CD14-positive monocyte (primary cell): ENCODE data around the gene SPAG9. TPM values are rescaled to one million over a fixed set of nuclear protein-coding genes. Genes with fewer than 3 reads are reported as not detected.

Experiments used
- DNase-seq, 3 donors: peaks; one replicate each; pipeline ENCODE4 v3.0.0-alpha.2; 2011 to 2022
- H2AFZ ChIP-seq: 2 replicates; pipeline ENCODE4 v1.6.0; 2012; ENCODE audit warnings: mild to moderate bottlenecking, low read depth, low read length, inconsistent platforms; ENCODE audit not compliant: insufficient read depth, poor library complexity, severe bottlenecking
- H3K27ac ChIP-seq, 2 donors: 1 replicate in 1 of 2; 2 replicates in 1 of 2; pipeline ENCODE4 v1.5.1; 2012 to 2013; ENCODE audit warnings: low read length in 2 of 2, control low read depth in 1 of 2, inconsistent platforms in 1 of 2, low read depth in 1 of 2, mild to moderate bottlenecking in 1 of 2
- H3K27me3 ChIP-seq, 2 donors: one replicate each; pipeline versions ENCODE4 v1.6.0 to v1.6.1; 2011 to 2013; ENCODE audit warnings: low read length in 2 of 2; ENCODE audit not compliant: control insufficient read depth in 2 of 2, insufficient read depth in 2 of 2
- H3K36me3 ChIP-seq, 2 donors: replicated peaks in 1 of 2; 1 replicate in 1 of 2; 2 replicates in 1 of 2; pipeline versions ENCODE4 v1.5.1 to v1.6.1; 2012 to 2013; ENCODE audit warnings: low read length in 2 of 2, control low read depth in 1 of 2, inconsistent platforms in 1 of 2, mild to moderate bottlenecking in 1 of 2; ENCODE audit not compliant: insufficient read depth in 2 of 2, control insufficient read depth in 1 of 2
- H3K4me1 ChIP-seq, 2 donors: 1 replicate in 1 of 2; 2 replicates in 1 of 2; pipeline versions ENCODE4 v1.5.1 to v1.6.1; 2012 to 2013; ENCODE audit warnings: low read length in 2 of 2, control low read depth in 1 of 2, inconsistent platforms in 1 of 2, mild to moderate bottlenecking in 1 of 2, moderate library complexity in 1 of 2; ENCODE audit not compliant: insufficient read depth in 2 of 2, control insufficient read depth in 1 of 2
- H3K4me2 ChIP-seq: replicated peaks from 2 replicates; pipeline ENCODE3; 2012; ENCODE audit warnings: low read length, moderate library complexity, mild to moderate bottlenecking; ENCODE audit not compliant: poor library complexity, severe bottlenecking; ENCODE audit errors: extremely low read depth
- H3K4me3 ChIP-seq, 3 experiments: fragments of 200-600 bp in 1 of 3; sonication (generic) in 1 of 3; replicated peaks in 1 of 3; 1 replicate in 2 of 3; 2 replicates in 1 of 3; pipeline ENCODE4 v1.5.1; 2011 to 2013; ENCODE audit warnings: low read length in 3 of 3, mild to moderate bottlenecking in 3 of 3, control low read depth in 2 of 3, low read depth in 2 of 3, inconsistent platforms in 1 of 3, moderate library complexity in 1 of 3
- H3K79me2 ChIP-seq: 2 replicates; pipeline ENCODE4 v1.6.0; 2012; ENCODE audit warnings: mild to moderate bottlenecking, control low read depth, inconsistent platforms, low read length, moderate library complexity; ENCODE audit not compliant: insufficient read depth
- H3K9ac ChIP-seq: 2 replicates; pipeline ENCODE4 v1.6.0; 2017; ENCODE audit warnings: low read length, mild to moderate bottlenecking; ENCODE audit not compliant: insufficient read depth, poor library complexity, severe bottlenecking
- H3K9me3 ChIP-seq, 2 donors: replicated peaks in 1 of 2; 1 replicate in 1 of 2; 2 replicates in 1 of 2; pipeline versions ENCODE4 v1.5.1 to v1.6.1; 2012 to 2013; ENCODE audit warnings: low read length in 2 of 2, control low read depth in 1 of 2; ENCODE audit not compliant: control insufficient read depth in 1 of 2, insufficient read depth in 1 of 2
- H4K20me1 ChIP-seq: 2 replicates; pipeline ENCODE4 v1.6.0; 2012; ENCODE audit warnings: mild to moderate bottlenecking, low read length, control low read depth, moderate library complexity; ENCODE audit not compliant: insufficient read depth
- H3K27ac Mint-ChIP-seq, 7 donors: one replicate each; pipeline ENCODE4 v1.8.0; 2020; ENCODE audit warnings: mild to moderate bottlenecking in 7 of 7, mixed read lengths in 7 of 7, moderate library complexity in 6 of 7, inconsistent platforms in 2 of 7
- H3K27me3 Mint-ChIP-seq, 3 donors: one replicate each; pipeline ENCODE4 v1.8.0; 2021 to 2022; ENCODE audit warnings: low read depth in 3 of 3, mild to moderate bottlenecking in 3 of 3, mixed read lengths in 3 of 3, moderate library complexity in 3 of 3, inconsistent platforms in 1 of 3
- H3K36me3 Mint-ChIP-seq, 2 donors: one replicate each; pipeline ENCODE4 v1.8.0; 2020; ENCODE audit warnings: mixed read lengths in 2 of 2, inconsistent platforms in 1 of 2, mild to moderate bottlenecking in 1 of 2
- H3K4me1 Mint-ChIP-seq: one replicate; pipeline ENCODE4 v1.8.0; 2020; ENCODE audit warnings: mild to moderate bottlenecking, mixed read lengths
- H3K4me3 Mint-ChIP-seq, 2 donors: one replicate each; pipeline ENCODE4 v1.8.0; 2020; ENCODE audit warnings: mild to moderate bottlenecking in 2 of 2, mixed read lengths in 2 of 2, moderate library complexity in 1 of 2
- H3K9me3 Mint-ChIP-seq, 7 donors: one replicate each; pipeline ENCODE4 v1.8.0; 2020 to 2022; ENCODE audit warnings: mixed read lengths in 7 of 7, mild to moderate bottlenecking in 6 of 7, moderate library complexity in 6 of 7, inconsistent platforms in 2 of 7
- CTCF ChIP-seq: fragments of 200-600 bp; IDR thresholded peaks from one replicate; pipeline ENCODE4 v1.8.0; 2022; ENCODE audit warnings: antibody characterized with exemption, mild to moderate bottlenecking
- WGBS: methylation state at CpG from one replicate; pipeline ENCODE4 v1.1.5; 2013; ENCODE audit warnings: missing lambda C conversion rate; ENCODE audit not compliant: insufficient coverage; 5-methylcytosine and 5-hydroxymethylcytosine counted together
- intact Hi-C, 2 donors: fragments of 100-400 bp; cut with micrococcal nuclease; formaldehyde crosslinking; loops; one replicate each; pipeline versions ENCODE4 v1.15.0 to v1.15.1; 2023
- polyA plus RNA-seq, 3 donors: library from polyadenylated mRNA; depleted of rRNA in 1 of 3; unstranded in 2 of 3; stranded (reverse) in 1 of 3; fragments of 300-500 nt in 2 of 3; fragments of >200 nt in 1 of 3; fragmentation: Illumina TruSeq in 2 of 3; gene quantifications; 1 replicate in 2 of 3; 2 replicates in 1 of 3; pipeline ENCODE4 v1.2.3, GENCODE V29; 2012 to 2021

Gene SPAG9
- polyA plus RNA-seq, 3 donors = 4.9 to 33.1 (median 8.5) TPM

- Mint-ChIP-seq H3K27ac (no peak overlapping the region), H3K27me3 (peaks cover 0 to 1% (median 0%) of the 10 kb centered on the region in 3 donors), H3K36me3 (peaks cover 31 to 44% of the 10 kb centered on the region in 2 donors), H3K4me1 (peaks cover 32% of the 10 kb centered on the region), H3K9me3 (peaks cover 0 to 1% (median 0%) of the 10 kb centered on the region in 7 donors), H3K4me3 (no peak overlapping the region)
- no peak overlapping the region for H3K9ac ChIP-seq
- WGBS = no CpG with 5 or more reads among the region's 4 CpGs
- no peaks in the 10 kb centered on the region for H4K20me1 ChIP-seq
- H3K79me2 ChIP-seq = no peaks in the 10 kb centered on the region
- H3K27me3 ChIP-seq = no peaks in the 10 kb centered on the region
- no peaks in the 10 kb centered on the region for H3K9me3 ChIP-seq
- no peak for TF ChIP-seq CTCF
- peaks cover 2 to 36% of the 10 kb centered on the region in 2 donors for H3K36me3 ChIP-seq
- peaks cover 3 to 17% of the 10 kb centered on the region in 2 donors for H3K4me1 ChIP-seq
- no peak for DNase-seq
- intact Hi-C loops = loop anchor here in 1 of 2 donors (5.0 kb wide), 1 partner anchor 34 kb away; no protein-coding TSS in a partner anchor
- H3K4me2 ChIP-seq = no peak overlapping the region
- H3K27ac ChIP-seq = no peak overlapping the region
- H2AFZ ChIP-seq = no peak overlapping the region
- no peak overlapping the region for H3K4me3 ChIP-seq
Measured at GRCh38 chr17:51032850-51033249, 87.8 kb downstream of the SPAG9 start.

DNA sequence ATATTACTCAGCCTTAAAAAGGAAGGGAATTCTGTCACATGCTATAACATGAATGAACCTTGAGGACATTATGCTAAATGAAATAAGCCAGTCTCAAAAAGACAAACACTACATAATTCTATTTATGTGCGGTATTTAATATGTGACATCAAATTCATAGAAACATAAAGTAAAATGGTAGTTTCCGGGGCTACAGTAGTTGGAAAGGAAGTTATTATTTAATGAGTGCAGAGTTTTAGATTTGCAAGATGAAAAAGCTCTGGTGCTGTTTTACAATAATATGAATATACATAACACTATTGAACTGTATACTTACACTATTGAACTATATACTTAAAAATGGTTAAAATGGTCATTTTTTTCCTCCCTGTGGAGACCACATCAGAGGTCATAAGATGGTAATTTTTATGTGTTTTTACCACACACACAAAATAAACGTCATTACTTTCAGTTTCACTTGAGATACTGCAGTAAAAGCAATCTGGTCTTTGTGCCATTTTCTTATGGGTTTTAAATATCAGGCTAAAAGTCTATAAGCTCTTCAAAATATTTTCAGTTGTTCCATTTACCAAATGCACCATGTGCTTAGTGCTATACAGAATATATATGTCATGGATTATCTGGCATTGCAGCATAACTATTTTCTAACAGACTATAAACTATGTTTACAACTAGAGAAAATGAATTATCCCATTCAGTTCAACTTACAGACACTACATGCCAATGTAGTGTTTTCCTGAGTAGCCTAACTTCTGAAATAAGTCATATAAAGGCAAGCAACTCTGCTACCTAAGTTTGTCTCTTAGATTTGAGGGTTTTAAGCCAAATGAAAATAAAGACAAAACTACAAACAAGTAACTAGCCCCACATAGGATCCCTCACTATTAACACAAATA, 90.9 kb downstream of the SPAG9 start:
- peak overlapping the region; percentile 58 to 77 for H3K4me3 Mint-ChIP-seq
- H3K4me3 ChIP-seq = peak overlapping the region; percentile 14 to 56 (median 27)
- peaks cover 20% of the 10 kb centered on the region for H3K4me1 Mint-ChIP-seq
- no peak overlapping the region for H2AFZ ChIP-seq
- peak overlapping the region in 1 of 2 donors; percentile 68 for H3K27ac ChIP-seq
- H3K4me2 ChIP-seq = peak overlapping the region; percentile 63
- H3K4me1 ChIP-seq = peaks cover 3 to 17% of the 10 kb centered on the region in 2 donors
- H3K9ac ChIP-seq = no peak overlapping the region
- peaks cover 0 to 25% of the 10 kb centered on the region in 2 donors for H3K36me3 ChIP-seq
- no peaks in the 10 kb centered on the region for H3K79me2 ChIP-seq
- intact Hi-C loops = loop anchor here in 1 of 2 donors (5.0 kb wide), 1 partner anchor 37 kb away; no protein-coding TSS in a partner anchor
- H3K27ac Mint-ChIP-seq = peak overlapping the region; percentile 78 to 88 (median 85)
- TF ChIP-seq CTCF = no peak
- no peaks in the 10 kb centered on the region for H3K9me3 Mint-ChIP-seq
- H3K27me3 Mint-ChIP-seq = no peaks in the 10 kb centered on the region
- H3K27me3 ChIP-seq = no peaks in the 10 kb centered on the region
- H3K36me3 Mint-ChIP-seq = peaks cover 19 to 31% of the 10 kb centered on the region in 2 donors
- H4K20me1 ChIP-seq = no peaks in the 10 kb centered on the region
- no peaks in the 10 kb centered on the region for H3K9me3 ChIP-seq
- DNase-seq = peak; percentile 24 to 27 (median 27)
- WGBS = no CpG with 5 or more reads among the region's 3 CpGs
